Spleen (tissue), 11 donors: Measurements from ENCODE around the gene PLA2G2D. TPM values are rescaled to one million over a fixed set of nuclear protein-coding genes. Genes with fewer than 3 reads are reported as not detected.

Source experiments
- DNase-seq: peaks from one replicate; pipeline ENCODE4 v3.0.0-alpha.2; 2020
- H3K27ac ChIP-seq, 8 donors: fragments of 200-600 bp; sonication (generic) in 7 of 8; 1 replicate in 4 of 8; 2 replicates in 4 of 8; pipeline versions ENCODE4 v1.5.0 to v1.8.0; 2016 to 2021; ENCODE audit warnings: inconsistent platforms in 4 of 8, mild to moderate bottlenecking in 4 of 8, moderate library complexity in 1 of 8
- H3K27me3 ChIP-seq, 7 donors: fragments of 200-600 bp; sonication (generic) in 6 of 7; replicated peaks in 1 of 7; 1 replicate in 4 of 7; 2 replicates in 3 of 7; pipeline versions ENCODE4 v1.5.0 to v1.8.0; 2016 to 2021; ENCODE audit warnings: inconsistent platforms in 3 of 7, mild to moderate bottlenecking in 1 of 7
- H3K36me3 ChIP-seq, 6 donors: fragments of 200-600 bp; sonication (generic) in 5 of 6; 1 replicate in 4 of 6; 2 replicates in 2 of 6; pipeline versions ENCODE4 v1.5.0 to v1.8.0; 2016 to 2021; ENCODE audit warnings: inconsistent platforms in 2 of 6
- H3K4me1 ChIP-seq, 6 donors: fragments of 200-600 bp; sonication (generic) in 5 of 6; 1 replicate in 3 of 6; 2 replicates in 3 of 6; pipeline versions ENCODE4 v1.5.0 to v1.8.0; 2016 to 2021; ENCODE audit warnings: inconsistent platforms in 3 of 6
- H3K4me3 ChIP-seq, 8 donors: fragments of 200-600 bp; sonication (generic) in 7 of 8; 1 replicate in 4 of 8; 2 replicates in 4 of 8; pipeline versions ENCODE4 v1.5.0 to v1.8.0; 2016 to 2021; ENCODE audit warnings: inconsistent platforms in 4 of 8, mild to moderate bottlenecking in 4 of 8, moderate library complexity in 2 of 8
- H3K9me3 ChIP-seq, 8 donors: fragments of 200-600 bp; sonication (generic) in 7 of 8; 1 replicate in 4 of 8; 2 replicates in 4 of 8; pipeline versions ENCODE4 v1.5.0 to v1.8.0; 2016 to 2021; ENCODE audit warnings: inconsistent platforms in 4 of 8
- POLR2A ChIP-seq, 3 donors: fragments of 450-650 bp; IDR thresholded peaks; one replicate each; pipeline ENCODE4 v1.5.1; 2017; ENCODE audit warnings: antibody characterized with exemption in 3 of 3, mild to moderate bottlenecking in 1 of 3
- POLR2AphosphoS5 ChIP-seq, 3 donors: sonication (generic); formaldehyde crosslinking; IDR thresholded peaks; one replicate each; pipeline ENCODE4 v1.5.1; 2017; ENCODE audit warnings: antibody characterized with exemption in 3 of 3
- WGBS, 5 donors: extraction: QIAGEN DNeasy Blood & Tissue Kit in 3 of 5; methylation state at CpG; one replicate each; pipeline versions ENCODE4 v1.1.5 to v1.1.7; 2013 to 2018; 5-methylcytosine and 5-hydroxymethylcytosine counted together
- intact Hi-C: fragments of 100-400 bp; cut with DNase I; formaldehyde crosslinking; loops from one replicate; pipeline ENCODE4 v1.15.0; 2023; ENCODE audit warnings: low total_unique reads
- polyA plus RNA-seq, 3 donors: library from polyadenylated mRNA; stranded (reverse); fragments of 200-250 nt; gene quantifications; one replicate each; pipeline ENCODE4 v1.2.1, GENCODE V29; 2013
- total RNA-seq, 7 donors: library from RNA; depleted of rRNA in 3 of 7; stranded (reverse); fragments of >200 nt in 3 of 7; fragmentation: NEBNext Ultra II Directional in 4 of 7; extraction: Animal tissue kit (Norgen Biotek cat#: 25700) in 4 of 7; gene quantifications; one replicate each; pipeline versions ENCODE4 v1.1.0 to v1.2.1, GENCODE V29; 2016 to 2021
- TF ChIP-seq, protein P1 (sequence below), 11 experiments: fragments of 200-600 bp in 7 of 11; fragments of 450-650 bp in 4 of 11; sonication (generic) in 4 of 11; IDR thresholded peaks in 8 of 11; conservative IDR thresholded peaks in 3 of 11; 1 replicate in 7 of 11; 2 replicates in 4 of 11; pipeline versions ENCODE4 v1.4.0 to v1.8.0; 2016 to 2021; ENCODE audit warnings: antibody characterized with exemption in 11 of 11, inconsistent platforms in 4 of 11, mild to moderate bottlenecking in 1 of 11
- donor health status: healthy with polysubstance abuse.
- donor health status: DM: no; HTN: no; CAD: no; lungs with moderate emphysema.
- donor health status: DM: no; HTN: no; CAD: no.
- donor health status: Bipolar disorder and iron deficiency.
- donor health status: healthy.
- donor health status: DM: no; HTN: no; CAD: no.
- donor health status: DM: yes; HTN: yes; CAD: no.

Gene PLA2G2D
- total and polyA plus RNA-seq, 10 donors = 0.92 to 28.7 (median 7.3) TPM

DNA sequence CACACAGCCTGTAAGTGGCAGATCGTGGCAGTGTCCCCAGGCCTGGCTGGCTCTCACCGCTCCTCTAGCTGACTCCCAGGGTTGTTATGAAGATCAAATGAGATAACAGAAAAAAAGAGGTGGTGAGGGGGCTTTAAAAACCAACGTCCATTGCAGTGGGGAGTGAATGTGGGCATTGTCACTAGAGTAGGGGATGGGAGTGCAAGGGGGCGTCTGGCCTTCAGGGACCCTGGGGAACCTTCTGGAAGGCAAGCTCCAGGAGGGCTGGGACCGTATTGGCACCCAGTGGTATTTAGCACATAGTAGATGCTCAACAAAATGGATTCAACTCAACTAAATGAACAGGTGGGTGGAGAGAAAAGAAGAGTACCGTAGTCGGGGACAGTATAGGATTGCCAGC, 3.4 kb downstream of the PLA2G2D start:
- H3K4me1 ChIP-seq = peaks cover 0 to 17% (median 9%) of the 10 kb centered on the region in 6 donors
- H3K4me3 ChIP-seq = no peak overlapping the region
- H3K27me3 ChIP-seq = no peaks in the 10 kb centered on the region
- no peaks in the 10 kb centered on the region for H3K9me3 ChIP-seq
- TF ChIP-seq, protein P1, sequence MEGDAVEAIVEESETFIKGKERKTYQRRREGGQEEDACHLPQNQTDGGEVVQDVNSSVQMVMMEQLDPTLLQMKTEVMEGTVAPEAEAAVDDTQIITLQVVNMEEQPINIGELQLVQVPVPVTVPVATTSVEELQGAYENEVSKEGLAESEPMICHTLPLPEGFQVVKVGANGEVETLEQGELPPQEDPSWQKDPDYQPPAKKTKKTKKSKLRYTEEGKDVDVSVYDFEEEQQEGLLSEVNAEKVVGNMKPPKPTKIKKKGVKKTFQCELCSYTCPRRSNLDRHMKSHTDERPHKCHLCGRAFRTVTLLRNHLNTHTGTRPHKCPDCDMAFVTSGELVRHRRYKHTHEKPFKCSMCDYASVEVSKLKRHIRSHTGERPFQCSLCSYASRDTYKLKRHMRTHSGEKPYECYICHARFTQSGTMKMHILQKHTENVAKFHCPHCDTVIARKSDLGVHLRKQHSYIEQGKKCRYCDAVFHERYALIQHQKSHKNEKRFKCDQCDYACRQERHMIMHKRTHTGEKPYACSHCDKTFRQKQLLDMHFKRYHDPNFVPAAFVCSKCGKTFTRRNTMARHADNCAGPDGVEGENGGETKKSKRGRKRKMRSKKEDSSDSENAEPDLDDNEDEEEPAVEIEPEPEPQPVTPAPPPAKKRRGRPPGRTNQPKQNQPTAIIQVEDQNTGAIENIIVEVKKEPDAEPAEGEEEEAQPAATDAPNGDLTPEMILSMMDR (IDR thresholded peaks at IDR 0.05 in 8 of 11, conservative IDR thresholded peaks at IDR 0.05 in 3 of 11) = no peak
- no peak for TF ChIP-seq POLR2A (IDR thresholded peaks at IDR 0.05)
- no peak for TF ChIP-seq POLR2AphosphoS5 (IDR thresholded peaks at IDR 0.05)
- H3K36me3 ChIP-seq = no peaks in the 10 kb centered on the region
- no peak overlapping the region for H3K27ac ChIP-seq
- DNase-seq = no peak
- 81 to 90% (median 83%) methylated on average over 7 of the region's 7 CpGs for WGBS, 5 donors
- intact Hi-C loops = no loop called here

DNA sequence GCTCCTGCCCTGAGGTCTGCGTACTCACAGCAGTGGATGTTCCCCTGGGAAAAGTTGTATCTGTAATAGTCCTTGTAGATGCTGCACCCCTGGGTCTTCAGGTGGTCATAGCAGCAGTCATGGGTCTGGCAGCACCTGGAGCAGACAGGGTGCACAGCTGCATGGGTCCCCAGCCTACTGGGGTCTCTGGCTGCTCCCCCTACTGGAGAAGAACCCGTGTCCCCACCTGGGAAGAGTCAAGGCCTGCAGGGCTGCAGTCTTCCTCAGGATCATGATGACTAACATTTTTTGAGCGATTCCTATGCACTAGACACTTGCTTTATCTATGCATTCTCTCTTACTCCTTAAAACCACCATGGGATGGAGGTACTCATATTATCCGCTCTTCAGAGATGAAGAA, 3.9 kb downstream of the PLA2G2D start:
- Histone ChIP-seq H3K27ac (no peak overlapping the region), H3K36me3 (no peaks in the 10 kb centered on the region), H3K4me1 (peaks cover 0 to 16% (median 9%) of the 10 kb centered on the region in 6 donors), H3K4me3 (no peak overlapping the region), H3K27me3 (no peaks in the 10 kb centered on the region), H3K9me3 (no peaks in the 10 kb centered on the region)
- WGBS, 5 donors = 78 to 85% (median 81%) methylated on average over 4 of the region's 4 CpGs
- intact Hi-C loops = no loop called here
- no peak for TF ChIP-seq POLR2AphosphoS5 (IDR thresholded peaks at IDR 0.05)
- TF ChIP-seq, protein P1 (IDR thresholded peaks at IDR 0.05 in 8 of 11, conservative IDR thresholded peaks at IDR 0.05 in 3 of 11) = no peak
- TF ChIP-seq POLR2A (IDR thresholded peaks at IDR 0.05) = no peak
- DNase-seq = no peak

DNA sequence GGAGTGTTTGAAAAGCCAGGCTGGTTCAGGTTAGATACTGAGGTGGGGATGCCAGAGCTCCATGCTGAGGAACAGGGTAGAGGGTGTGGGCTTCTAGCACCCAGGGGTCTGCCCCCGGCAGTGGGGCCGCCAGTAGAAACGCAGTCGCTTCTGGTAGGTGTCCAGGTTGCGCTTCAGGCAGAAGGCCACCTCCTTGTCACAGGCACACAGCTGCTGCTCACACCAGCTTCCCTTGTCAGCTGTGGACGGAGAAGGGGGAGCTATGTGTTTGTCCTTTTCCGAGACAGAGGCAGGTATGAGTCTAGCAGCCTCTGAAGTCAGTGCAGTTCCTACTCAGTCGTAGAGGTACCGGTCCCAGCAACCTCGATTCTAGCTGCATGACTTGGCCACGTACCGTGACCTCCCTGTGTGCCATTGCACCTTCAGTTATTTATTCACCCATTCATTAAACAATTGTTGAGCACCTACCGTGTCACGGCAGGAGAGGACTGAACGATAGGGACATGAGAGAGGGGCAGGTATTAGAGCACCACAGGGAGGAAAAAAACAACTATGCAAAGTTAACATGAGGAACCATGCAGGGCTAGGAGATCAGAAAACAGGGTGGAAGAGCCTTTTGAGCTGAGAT, 5.2 kb downstream of the PLA2G2D start:
- 77 to 86% (median 83%) methylated on average over 15 of the region's 15 CpGs for WGBS, 5 donors
- peaks cover 0 to 5% (median 2%) of the 10 kb centered on the region in 6 donors for H3K4me1 ChIP-seq
- intact Hi-C loops = no loop called here
- TF ChIP-seq POLR2A (IDR thresholded peaks at IDR 0.05) (no peak), POLR2AphosphoS5 (IDR thresholded peaks at IDR 0.05) (no peak)
- TF ChIP-seq, protein P1 (IDR thresholded peaks at IDR 0.05 in 8 of 11, conservative IDR thresholded peaks at IDR 0.05 in 3 of 11) = no peak
- no peaks in the 10 kb centered on the region for H3K36me3 ChIP-seq
- H3K9me3 ChIP-seq = no peaks in the 10 kb centered on the region
- no peaks in the 10 kb centered on the region for H3K27me3 ChIP-seq
- H3K27ac ChIP-seq = no peak overlapping the region
- H3K4me3 ChIP-seq = no peak overlapping the region
- DNase-seq = no peak

DNA sequence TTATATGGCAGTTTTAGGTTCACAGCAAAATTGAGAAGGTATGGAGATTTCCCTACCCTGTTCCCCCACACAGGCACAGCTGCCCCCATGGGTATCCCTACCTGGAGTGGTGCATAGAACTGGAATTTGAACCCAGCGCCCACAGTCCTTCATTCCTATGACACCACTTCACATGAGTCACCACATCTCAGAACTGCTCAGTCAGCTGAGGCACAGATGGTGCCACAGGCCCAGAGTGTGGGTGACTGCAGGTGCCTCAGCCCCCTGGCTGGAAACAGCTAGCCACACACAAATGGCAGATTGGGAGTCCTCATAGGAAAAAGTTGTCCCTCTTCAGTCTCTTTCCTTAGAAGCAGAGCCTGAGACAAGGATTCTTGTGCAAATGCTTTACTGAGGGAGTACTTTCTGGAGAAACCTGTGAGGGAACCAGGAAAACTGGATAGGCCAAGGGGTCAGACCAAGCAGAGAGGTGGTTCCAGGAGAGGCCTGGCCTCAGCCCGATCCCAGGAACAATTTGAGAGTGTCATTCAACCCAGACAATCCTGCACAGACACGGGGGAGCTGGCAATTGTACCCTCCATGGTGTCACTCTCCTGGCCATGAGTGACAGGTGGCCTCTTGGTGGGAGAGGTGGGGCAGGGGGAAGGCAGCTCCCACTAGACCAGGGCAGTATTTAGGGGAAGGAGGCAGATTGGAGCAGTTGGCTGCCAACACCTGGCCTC, 6.9 kb downstream of the PLA2G2D start:
- TF ChIP-seq POLR2AphosphoS5 (IDR thresholded peaks at IDR 0.05) (no peak), POLR2A (IDR thresholded peaks at IDR 0.05) (no peak)
- TF ChIP-seq, protein P1 (IDR thresholded peaks at IDR 0.05 in 8 of 11, conservative IDR thresholded peaks at IDR 0.05 in 3 of 11) = no peak
- intact Hi-C loops = no loop called here
- Histone ChIP-seq H3K36me3 (no peaks in the 10 kb centered on the region), H3K27ac (no peak overlapping the region), H3K4me3 (no peak overlapping the region), H3K4me1 (peaks cover 0 to 11% (median 0%) of the 10 kb centered on the region in 6 donors), H3K9me3 (no peaks in the 10 kb centered on the region), H3K27me3 (no peaks in the 10 kb centered on the region)
- 77 to 86% (median 83%) methylated on average over 3 of the region's 3 CpGs for WGBS, 5 donors
- no peak for DNase-seq
